ENCODE measurements around the gene IFT27.
"Not testable (repeated sequence)": the region's sequence is repeated elsewhere in the genome, so short reads cannot be mapped to it uniquely, and the experiment has no call there.

Gene IFT27

DNA sequence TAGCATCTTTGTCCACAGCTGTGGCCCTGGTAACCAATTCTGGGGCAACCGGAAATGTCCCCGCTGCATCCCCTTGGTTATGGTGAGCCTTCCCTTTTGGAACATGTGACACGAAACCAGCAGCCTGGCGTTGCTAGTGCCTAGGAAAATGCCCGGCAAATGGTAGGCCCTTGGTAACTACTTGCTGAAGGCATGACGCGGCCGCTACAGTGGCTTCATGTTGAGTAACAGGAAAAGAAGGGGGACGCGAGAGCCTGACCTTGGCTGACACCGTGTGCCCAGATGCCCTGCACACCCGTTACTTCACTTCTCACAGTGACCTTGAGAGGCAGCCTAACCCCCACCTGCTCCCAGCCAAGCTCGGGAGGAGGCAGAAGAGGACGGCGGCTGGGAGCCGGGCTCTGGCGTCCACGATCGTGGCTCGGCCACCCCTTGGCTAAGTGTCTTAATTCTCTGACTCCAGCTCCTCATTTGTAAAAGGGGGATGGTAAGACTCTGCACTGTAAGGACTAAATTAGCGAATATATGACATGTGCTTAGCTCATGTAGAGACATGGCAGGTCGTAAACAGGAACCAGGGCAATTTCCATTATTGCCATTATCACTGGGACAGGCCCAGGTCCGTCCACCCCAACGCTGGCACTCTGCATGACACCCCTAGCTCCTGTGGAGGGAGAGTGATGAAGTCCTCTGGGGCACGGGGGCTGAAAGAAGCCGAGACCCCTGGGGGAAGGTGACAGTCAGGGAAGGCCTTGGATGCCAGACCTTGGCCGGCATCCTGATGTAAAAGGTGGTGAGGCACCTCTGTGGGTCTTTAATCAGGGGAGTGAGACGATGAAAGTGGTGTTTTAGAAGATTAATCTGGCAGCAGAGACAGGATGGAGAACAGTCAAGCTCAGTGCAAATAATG lies 18.9 kb downstream of the IFT27 start:
- H3K9me3 ChIP-seq = no peaks in the 10 kb centered on the region
- TF ChIP-seq, protein P1, sequence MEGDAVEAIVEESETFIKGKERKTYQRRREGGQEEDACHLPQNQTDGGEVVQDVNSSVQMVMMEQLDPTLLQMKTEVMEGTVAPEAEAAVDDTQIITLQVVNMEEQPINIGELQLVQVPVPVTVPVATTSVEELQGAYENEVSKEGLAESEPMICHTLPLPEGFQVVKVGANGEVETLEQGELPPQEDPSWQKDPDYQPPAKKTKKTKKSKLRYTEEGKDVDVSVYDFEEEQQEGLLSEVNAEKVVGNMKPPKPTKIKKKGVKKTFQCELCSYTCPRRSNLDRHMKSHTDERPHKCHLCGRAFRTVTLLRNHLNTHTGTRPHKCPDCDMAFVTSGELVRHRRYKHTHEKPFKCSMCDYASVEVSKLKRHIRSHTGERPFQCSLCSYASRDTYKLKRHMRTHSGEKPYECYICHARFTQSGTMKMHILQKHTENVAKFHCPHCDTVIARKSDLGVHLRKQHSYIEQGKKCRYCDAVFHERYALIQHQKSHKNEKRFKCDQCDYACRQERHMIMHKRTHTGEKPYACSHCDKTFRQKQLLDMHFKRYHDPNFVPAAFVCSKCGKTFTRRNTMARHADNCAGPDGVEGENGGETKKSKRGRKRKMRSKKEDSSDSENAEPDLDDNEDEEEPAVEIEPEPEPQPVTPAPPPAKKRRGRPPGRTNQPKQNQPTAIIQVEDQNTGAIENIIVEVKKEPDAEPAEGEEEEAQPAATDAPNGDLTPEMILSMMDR (IDR thresholded peaks at IDR 0.05; ENCODE audit: low read depth, low read length) = no peak
- DNase-seq = no peak
- H3K4me3 ChIP-seq (ENCODE audit: low read depth, low read length) = no peak overlapping the region
- peaks cover 27% of the 10 kb centered on the region for H3K27me3 ChIP-seq
- H3K4me1 ChIP-seq = no peaks in the 10 kb centered on the region
- no peaks in the 10 kb centered on the region for H3K36me3 ChIP-seq

DNA sequence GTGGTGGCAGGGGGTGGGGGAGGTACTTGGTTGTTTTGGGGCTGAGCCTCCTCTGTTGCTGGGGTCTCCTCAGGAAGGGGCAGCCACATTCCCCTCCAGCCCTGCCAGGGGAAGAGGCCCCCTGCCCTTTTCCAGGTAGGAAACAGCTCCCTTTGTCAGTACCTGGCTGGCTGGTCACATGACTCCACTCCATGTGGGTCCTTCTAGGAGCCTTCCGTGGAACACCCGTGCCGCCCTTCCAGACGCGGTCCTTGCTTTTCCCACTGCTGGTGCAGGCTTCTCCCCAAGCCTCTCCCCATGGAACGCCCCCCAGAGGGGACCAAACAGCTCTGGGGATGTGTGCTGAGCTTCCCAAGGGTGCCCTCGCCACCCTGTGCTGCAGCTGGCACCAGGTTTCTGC lies 19.9 kb downstream of the IFT27 start:
- Histone ChIP-seq H3K4me1 (no peaks in the 10 kb centered on the region), H3K9me3 (no peaks in the 10 kb centered on the region), H3K4me3 (ENCODE audit: low read depth, low read length) (no peak overlapping the region), H3K36me3 (no peaks in the 10 kb centered on the region), H3K27me3 (peaks cover 27% of the 10 kb centered on the region)
- TF ChIP-seq, protein P1 (IDR thresholded peaks at IDR 0.05; ENCODE audit: low read depth, low read length) = no peak
- DNase-seq = no peak

DNA sequence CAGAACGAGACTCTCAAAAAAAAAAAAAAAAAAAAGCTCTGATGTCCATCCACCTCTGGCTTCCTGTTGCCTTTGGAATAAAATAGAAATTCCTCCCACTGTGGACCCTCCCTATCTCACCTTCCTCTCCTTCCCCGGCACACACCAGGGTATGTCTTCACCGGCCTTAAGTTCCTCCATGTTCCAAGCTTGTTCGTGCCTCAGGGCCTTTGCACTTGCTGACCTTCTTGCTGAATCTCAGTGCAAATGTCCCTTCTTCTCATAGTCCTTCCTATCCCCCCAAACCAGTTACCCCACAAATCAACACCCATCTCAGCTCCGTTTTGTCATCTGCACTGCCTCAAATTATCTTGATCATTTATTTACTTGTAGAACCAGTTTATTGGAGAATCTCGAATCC lies 20.6 kb downstream of the IFT27 start:
- Histone ChIP-seq H3K36me3 (no peaks in the 10 kb centered on the region), H3K4me1 (no peaks in the 10 kb centered on the region), H3K27me3 (peaks cover 27% of the 10 kb centered on the region), H3K9me3 (no peaks in the 10 kb centered on the region), H3K4me3 (ENCODE audit: low read depth, low read length) (no peak overlapping the region)
- TF ChIP-seq, protein P1 (IDR thresholded peaks at IDR 0.05; ENCODE audit: low read depth, low read length) = no peak
- DNase-seq = no peak

DNA sequence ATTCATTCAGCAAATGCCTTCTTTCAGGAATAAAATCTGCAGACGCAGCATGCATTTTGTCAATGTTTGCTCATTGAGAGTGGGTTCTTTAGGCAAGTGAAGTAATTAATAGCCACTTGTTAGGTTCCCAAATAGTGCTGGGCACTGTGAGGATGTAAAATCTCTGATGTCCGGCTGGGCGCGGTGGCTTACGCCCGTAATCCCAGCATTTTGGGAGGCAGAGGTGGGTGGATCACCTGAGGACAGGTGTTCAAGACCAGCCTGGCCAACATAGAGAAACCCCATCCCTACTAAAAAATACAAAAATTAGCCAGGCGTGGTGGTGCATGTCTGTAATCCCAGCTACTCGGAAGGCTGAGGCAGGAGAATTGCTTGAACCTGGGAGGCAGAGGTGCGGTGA lies 21.0 kb downstream of the IFT27 start:
- not testable (repeated sequence) for H3K4me1 ChIP-seq; H3K9me3 ChIP-seq; DNase-seq; H3K4me3 ChIP-seq (ENCODE audit: low read depth, low read length); H3K36me3 ChIP-seq
- peaks cover 27% of the 10 kb centered on the region for H3K27me3 ChIP-seq

DNA sequence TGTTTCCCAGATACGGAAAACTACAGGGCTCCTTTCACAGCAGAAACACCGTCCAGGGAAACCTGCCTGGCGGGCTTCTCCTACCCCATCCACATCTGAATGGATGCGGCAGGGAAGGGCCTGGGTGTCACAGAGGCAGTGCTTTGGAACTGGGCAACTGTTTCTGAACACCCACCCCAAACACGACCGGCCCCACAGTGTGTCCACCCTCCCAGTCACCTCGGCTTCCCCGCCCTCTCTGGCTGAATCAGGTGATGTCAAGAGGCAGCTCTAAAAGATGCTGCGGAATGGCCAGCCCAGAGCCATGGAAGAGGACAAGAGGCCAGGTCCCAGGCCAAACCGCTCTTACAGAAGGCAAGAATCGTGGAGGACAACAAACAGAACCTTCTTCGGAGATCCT lies 22.0 kb downstream of the IFT27 start:
- TF ChIP-seq, protein P1 (IDR thresholded peaks at IDR 0.05; ENCODE audit: low read depth, low read length) = no peak
- H3K9me3 ChIP-seq = no peaks in the 10 kb centered on the region
- H3K4me1 ChIP-seq = no peaks in the 10 kb centered on the region
- peaks cover 27% of the 10 kb centered on the region for H3K27me3 ChIP-seq
- no peak overlapping the region for H3K4me3 ChIP-seq (ENCODE audit: low read depth, low read length)
- H3K36me3 ChIP-seq = no peaks in the 10 kb centered on the region
- no peak for DNase-seq

DNA sequence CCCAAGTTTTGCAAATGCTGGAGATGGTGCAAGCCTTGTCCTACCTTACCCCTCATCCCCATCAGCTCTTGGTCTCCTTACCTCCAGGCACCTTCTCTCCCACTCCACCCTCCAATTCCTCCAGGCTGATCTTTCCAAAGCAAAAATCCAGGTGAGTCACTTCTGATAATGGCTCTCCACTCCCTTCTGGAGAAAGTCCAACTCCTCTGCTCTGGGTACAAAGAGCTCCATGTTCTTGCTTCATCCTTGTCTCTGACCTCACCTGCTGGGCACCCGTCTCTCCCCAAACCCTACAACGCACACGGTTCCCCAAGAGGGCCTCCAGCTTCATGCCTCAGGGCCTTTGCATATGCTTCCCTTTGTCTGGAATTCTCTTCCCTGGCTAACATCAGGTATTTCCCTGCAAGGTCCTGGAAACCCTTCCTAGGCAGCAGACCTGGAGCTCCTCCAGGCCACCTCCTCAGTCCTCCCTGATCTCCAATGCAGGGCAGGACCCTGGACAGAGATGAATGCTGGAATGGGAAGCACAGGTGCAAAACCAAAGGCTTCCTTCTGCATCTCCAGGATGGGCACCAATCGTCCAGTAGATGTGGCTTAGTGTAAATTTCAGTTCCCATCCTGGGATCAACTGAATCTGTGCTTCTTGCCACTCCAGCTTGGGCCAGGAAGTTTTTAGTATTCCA lies 22.7 kb downstream of the IFT27 start:
- Histone ChIP-seq H3K27me3 (peaks cover 27% of the 10 kb centered on the region), H3K9me3 (no peaks in the 10 kb centered on the region)
- no peak for DNase-seq

More for the DNA sequence above, 22.7 kb downstream of the IFT27 start:
- no peak overlapping the region for H3K4me3 ChIP-seq (ENCODE audit: low read depth, low read length)
- TF ChIP-seq, protein P1 (IDR thresholded peaks at IDR 0.05; ENCODE audit: low read depth, low read length) = no peak
- H3K36me3 ChIP-seq = no peaks in the 10 kb centered on the region
- H3K4me1 ChIP-seq = no peaks in the 10 kb centered on the region
